Measurements from ENCODE around the gene DAB2IP.

DAB2IP gene

DNA sequence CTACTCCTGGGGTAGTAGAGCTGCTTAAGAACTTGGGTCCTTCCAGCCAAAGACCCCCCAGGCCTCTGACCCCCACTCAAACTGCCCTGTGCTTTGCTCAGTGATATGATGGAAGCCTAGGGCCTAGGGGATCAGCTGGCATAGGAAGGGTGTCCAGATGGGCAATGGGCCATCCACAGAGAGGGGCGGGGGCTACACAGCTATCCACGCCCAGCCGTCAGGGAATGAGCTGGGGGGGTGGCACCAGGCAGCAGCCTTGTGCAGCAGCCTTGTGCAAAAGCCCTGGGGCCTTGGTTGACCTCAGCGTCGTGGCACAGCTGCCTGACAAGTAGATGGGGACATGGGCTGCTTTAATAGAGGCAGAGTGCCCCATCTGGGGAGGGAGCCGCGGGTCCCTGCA, 43.2 kb downstream of the DAB2IP start:
- DNase-seq (ENCODE audit: insufficient read length, low spot score) (no peak), FAIRE-seq (no peak)
- TF ChIP-seq POLR2A (IDR thresholded peaks at IDR 0.05; ENCODE audit: low read depth, low read length): no peak

DNA sequence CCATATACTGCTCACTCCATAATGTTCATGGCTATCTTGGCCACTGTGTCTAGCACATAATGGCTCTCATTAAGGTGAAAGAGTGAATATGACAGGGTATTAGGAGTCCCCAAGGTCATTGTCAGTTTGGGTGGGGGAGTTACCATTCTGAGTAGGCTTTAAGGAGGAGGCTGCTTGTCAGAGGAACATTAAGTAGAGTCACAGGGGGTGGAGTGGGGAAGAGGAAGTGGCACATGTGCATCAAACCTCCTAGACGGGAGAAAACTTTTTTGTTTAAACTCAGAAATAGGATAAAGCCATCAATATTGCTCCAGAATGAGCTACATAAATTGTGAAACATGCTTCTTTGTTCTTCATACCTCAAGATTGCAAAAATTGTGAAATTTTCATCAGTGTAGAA, 45.5 kb downstream of the DAB2IP start:
- DNase-seq (ENCODE audit: insufficient read length, low spot score) (no peak), FAIRE-seq (no peak)
- no peak for TF ChIP-seq POLR2A (IDR thresholded peaks at IDR 0.05; ENCODE audit: low read depth, low read length)

DNA sequence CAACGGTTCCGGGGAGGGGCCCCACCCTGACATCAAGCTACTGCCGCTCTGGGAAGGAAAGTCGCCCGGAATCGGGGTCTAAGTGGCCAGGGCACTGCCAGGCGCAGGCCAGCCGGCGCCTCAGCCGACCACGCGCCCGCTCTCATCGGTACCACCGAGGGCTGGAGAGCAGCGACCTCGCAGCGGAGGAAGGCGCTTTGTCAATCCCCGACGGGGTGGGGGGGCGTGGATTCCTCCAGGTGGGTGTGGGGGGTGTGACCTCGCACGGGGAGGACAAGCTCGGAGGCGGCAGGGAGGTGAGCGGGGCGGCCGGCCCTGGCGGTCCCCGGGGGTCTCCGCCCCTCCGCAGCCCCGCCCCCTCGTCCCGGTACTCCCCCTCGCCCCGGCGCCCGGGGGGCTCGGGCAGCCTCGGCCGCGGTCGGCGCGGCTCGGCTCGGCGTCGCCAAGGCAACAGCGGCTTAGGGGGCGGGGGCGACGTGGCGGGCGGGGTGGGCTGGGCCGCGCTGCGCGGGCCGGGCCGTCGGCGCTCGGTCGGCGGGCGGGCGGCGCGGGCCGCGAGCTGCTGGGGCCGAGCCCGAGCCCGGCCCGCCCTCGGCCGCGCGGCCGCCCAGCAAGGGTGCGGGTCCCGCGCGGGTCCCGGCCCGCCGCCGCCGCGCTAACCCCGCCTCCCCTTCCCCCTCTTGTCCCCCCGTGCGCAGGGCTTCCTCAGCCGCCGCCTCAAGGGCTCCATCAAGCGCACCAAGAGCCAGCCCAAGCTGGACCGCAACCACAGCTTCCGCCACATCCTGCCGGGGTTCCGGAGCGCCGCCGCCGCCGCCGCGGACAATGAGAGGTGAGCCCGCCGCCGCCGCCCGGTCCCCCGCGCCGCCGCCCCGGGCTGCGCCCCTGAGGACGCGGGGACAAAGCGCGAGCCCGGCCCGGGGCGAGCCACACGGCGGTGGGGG, 47.5 kb downstream of the DAB2IP start:
- DNase-seq (ENCODE audit: insufficient read length, low spot score) (peak; percentile 92), FAIRE-seq (no peak)
- TF ChIP-seq POLR2A (IDR thresholded peaks at IDR 0.05; ENCODE audit: low read depth, low read length): no peak; the same call in none of the 2 replicates

DNA sequence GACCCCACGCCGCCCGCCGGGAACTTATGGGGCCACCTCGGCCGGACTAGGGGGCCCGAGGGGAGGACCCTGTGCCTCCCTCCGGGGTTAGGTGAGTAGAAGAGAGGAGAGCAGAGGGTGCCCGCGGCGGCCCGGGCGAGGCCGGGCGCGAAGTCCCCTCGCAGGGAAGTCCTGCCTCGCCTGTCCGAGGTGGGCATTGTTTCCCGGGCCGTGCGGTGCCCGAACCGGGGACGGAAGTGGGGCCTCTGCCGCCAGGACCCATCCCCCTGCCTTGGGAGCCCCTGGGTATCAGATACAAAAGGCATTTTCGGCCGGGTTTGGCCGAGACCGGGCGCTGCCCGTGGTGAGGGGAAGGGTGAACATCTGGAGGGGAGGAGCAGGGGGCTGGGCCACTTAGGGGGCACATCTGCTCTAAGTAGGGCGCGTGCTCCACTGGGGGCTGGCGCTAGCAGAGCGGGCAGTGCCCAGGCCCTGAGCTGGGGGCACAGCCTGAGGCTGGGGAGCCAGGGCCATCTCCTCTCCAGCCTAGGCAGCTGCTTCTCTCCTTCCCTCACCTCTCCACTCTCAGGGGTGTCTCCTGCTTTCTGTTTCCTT, 48.2 kb downstream of the DAB2IP start:
- DNase-seq (ENCODE audit: insufficient read length, low spot score) (peak; percentile 61), FAIRE-seq (no peak)
- no peak for TF ChIP-seq POLR2A (IDR thresholded peaks at IDR 0.05; ENCODE audit: low read depth, low read length)

DNA sequence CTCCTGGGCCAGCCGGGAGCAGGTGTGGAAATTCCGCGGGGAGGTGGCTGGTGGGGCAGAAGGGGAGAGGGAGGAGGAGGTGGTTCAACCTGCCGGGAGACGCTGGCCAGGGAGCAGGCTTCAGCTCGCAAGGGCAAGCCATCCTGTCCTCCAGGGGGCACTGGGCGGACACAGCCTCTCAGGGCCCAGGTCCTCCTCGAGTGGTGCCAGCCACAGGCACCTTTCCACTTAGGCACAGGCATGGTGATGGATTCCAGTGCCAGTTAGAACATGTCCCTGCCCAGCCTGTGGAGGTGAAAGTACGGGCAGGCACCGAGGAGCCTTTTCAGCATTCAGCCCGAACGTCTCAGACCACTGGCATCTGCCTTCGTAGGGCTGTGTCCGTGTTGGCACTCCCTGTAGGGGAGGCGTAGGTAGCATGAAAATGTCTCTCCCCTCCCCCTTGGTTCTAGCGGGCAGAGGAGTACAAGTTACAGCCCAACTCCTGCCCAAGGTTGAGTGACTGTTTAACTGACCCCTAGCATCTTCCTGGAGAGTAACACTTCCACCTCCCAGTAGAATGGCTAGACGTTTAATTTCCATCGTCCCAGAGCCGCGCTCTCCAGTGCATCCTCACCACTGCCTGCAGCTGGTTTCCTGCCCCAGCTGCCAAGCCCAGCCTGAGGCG, 48.9 kb downstream of the DAB2IP start:
- TF ChIP-seq POLR2A (IDR thresholded peaks at IDR 0.05; ENCODE audit: low read depth, low read length): no peak
- DNase-seq (ENCODE audit: insufficient read length, low spot score) (peak; percentile 92), FAIRE-seq (peak; percentile 73)

DNA sequence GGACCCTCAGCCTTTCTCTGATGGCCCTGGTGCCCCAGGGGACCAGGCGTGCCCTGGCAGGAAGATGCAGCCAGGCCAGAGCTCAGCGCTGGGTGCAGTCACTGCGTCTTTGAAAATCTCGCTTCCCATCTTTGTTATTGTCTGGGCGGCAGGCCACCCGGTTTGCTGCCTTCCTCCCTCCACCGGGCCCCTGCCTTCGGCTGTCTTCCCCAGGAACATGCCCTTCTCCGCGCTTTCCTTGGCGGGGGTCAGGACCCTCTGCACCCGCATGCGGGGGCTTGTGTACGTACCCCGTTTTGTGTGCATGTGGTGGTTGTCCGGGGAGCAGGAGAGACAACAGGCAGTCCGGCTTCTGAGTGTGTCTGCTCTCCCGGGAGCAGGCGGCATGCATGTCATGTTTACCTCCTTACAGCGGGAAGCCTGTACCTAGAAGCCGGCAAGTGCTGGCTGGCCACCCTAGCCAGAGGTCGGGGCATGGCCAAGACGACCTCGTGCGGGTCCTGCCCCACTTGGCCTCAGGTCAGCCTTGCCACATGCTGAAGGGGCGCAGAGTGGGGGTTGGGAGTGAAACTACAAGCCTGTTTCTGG, 49.5 kb downstream of the DAB2IP start:
- no peak for DNase-seq (ENCODE audit: insufficient read length, low spot score)
- no peak for FAIRE-seq
- TF ChIP-seq POLR2A (IDR thresholded peaks at IDR 0.05; ENCODE audit: low read depth, low read length): no peak

DNA sequence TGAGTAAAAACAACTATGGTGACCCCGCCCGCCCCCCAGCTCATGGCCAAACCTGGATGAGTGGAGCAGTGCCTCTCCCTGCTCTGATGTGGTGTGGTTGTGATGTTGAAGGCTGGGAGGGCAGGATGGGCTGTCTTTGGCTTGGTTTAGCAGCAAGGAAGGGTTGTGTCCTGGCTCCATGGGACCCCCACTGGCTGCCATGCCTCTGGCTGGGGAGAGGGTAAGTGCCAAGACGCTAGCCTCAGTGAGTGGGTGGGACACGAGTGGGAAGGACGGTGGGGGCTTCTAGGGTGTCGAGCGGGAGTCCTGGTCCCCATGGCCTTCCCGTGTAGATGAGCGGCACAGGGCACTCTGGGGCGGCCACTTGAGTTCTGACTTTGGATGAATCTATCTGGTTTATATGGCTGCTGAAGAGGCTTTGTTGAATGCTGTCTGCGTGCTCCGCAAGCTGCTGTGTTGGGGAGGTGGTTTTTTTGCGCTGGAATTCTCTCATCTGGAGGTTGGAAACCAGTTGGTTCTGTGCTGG, 50.4 kb downstream of the DAB2IP start:
- DNase-seq (ENCODE audit: insufficient read length, low spot score): no peak
- TF ChIP-seq POLR2A (IDR thresholded peaks at IDR 0.05; ENCODE audit: low read depth, low read length): no peak
- no peak for FAIRE-seq

DNA sequence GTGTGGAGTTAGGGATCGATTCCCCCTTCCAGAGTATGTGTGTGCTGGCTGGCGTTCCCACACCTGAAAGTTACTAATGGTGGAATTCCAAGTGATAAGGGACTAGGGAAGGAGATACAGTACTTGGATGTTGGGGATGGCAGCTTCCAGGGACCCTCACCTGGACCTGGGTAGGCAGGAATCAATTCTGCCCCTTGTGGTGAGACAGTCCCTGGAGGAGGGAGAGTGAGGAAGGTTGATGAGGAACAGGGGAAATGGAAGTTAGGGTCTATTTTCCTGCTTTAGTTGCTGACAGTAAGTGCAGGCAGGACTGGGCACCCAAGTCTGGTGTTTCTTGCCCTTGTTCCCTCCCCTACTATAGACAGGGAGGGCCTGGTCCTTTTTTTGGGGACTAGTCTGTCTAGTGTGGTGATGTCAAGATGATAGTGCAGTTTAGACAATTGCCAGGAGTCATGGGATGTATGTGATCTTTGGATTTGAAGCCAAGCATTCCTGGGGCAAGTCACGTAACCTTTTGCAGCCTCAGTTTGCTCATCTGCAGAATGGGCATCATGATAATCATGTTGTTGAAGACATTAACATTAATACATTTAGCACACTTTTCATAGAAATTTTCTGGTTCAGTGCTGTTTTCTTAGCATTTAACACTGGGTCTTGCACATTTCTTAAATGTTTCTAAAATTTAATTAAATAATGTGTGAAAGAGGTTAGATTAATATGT, 51.7 kb downstream of the DAB2IP start:
- TF ChIP-seq POLR2A (IDR thresholded peaks at IDR 0.05; ENCODE audit: low read depth, low read length): no peak
- FAIRE-seq (no peak), DNase-seq (ENCODE audit: insufficient read length, low spot score) (no peak)

DNA sequence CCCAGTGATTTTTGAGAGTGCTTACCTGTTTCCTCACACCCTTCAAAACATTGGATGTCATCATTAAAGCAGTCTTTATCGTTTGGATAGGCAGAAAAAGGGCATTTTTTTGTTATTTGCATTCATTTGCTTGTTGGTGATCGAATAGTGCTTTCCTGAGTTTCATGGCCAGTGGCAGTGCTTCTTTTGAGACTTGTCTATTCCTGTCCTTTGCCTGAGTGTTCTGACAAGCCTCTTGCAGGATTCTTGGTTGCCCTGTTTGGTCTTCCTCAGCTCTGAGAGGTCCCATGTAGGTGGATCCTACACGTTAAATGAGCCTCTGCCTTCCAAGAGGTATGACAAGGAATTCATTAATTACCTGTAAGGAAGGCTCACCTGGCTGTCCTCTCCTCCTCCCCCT, 52.8 kb downstream of the DAB2IP start:
- no peak for TF ChIP-seq POLR2A (IDR thresholded peaks at IDR 0.05; ENCODE audit: low read depth, low read length)
- FAIRE-seq: no peak
- DNase-seq (ENCODE audit: insufficient read length, low spot score): no peak

DNA sequence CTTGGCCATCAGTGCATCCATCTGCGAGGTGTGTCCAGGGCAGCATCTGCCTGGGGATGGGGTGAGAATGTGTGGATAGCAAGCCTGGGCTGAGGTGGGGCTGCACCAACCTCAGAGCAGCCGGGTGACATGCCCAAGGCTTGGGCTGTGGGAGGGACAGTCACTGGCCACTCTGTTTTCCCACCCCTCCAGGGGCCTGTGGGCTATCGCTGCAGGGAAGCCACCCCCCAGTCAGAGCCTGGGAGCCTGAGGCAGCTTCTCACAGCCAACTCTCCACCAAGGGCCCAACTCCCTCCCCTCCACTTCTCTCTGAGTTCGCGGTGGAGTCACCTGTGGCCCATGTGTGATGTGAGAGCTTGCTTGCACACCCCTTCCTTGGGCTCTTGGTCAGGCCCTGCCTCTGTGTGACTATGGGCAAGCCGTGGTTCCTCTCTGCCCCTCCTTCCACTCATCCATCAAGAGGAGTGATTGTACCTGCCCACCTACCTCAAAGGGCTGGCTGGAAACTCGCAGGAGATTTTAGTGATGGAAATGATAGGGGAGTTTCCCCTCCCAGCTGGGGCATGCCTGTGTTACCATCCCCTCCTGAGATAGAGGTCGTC, 54.8 kb downstream of the DAB2IP start:
- FAIRE-seq: no peak
- TF ChIP-seq POLR2A (IDR thresholded peaks at IDR 0.05; ENCODE audit: low read depth, low read length): no peak

DNA sequence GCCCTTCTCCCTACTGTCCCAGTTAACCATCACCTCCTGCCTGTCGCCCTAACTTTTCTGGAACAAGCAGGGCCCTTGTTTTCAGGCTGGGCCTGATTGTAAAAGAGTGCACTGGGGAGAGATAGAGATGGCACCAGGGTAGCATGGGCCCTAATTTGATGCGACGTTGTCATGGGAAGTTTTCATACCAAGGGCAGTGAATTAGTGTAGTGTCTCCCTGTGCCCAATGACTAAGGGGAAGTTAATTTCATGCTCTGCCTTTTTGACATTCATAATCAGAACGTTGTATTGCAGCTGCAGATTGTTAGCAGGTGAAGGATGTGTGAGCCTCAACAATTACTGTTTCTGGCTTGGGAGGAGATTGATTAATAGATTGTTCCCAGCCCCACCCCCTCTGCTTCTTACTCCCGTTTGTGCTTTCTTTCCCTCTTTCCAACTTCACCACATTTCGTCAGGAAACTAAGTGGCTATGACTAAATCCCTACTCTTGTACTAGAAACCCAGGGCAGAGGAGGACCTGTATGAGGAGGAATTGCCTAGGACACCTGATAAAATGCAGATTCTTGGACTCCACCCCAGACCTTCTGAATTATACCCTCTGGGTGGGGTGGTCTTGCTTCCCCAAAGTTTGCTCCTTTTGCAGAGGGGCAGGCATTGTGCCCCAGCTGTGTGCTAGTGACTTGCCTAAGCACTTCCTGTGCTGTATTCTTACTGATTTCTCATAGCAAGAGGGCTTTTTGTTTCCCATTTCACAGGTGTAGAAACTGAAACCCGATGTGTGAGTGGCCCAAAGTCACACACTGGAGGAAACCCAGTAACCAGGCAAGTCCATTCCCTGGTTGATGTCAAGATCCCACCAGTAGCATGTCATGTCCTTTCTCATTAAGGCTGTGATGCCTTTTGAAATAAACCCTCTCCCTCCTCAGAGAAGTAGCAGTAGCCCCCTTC, 56.3 kb downstream of the DAB2IP start:
- no peak for TF ChIP-seq POLR2A (IDR thresholded peaks at IDR 0.05; ENCODE audit: low read depth, low read length)
- peak; percentile 77 for DNase-seq (ENCODE audit: insufficient read length, low spot score)
- FAIRE-seq: peak; percentile 55

More for the DNA sequence above, 54.8 kb downstream of the DAB2IP start:
- DNase-seq (ENCODE audit: insufficient read length, low spot score): no peak
